ENCODE data around the gene MRPL57.
"Not testable (repeated sequence)": the region's sequence is repeated elsewhere in the genome, so short reads cannot be mapped to it uniquely, and the experiment has no call there.

MRPL57 gene

GRCh38 chr13:21176215-21176981 is at the start of gene MRPL57, which contains the start of gene SKA3:
Gene MRPL57 (plus strand): TSS chr13:21176658. CDS start chr13:21176917, 259 bp downstream.
Gene SKA3 (minus strand): TSS chr13:21176552. CDS start chr13:21176477, 75 bp downstream.
- DNase-seq = peak; percentile 87 to 90

GRCh38 chr13:21130116-21130515 is 46.3 kb upstream of the MRPL57 start:
- no peak for DNase-seq

- no peak for DNase-seq
Measured at GRCh38 chr13:21133077-21133476, 43.4 kb upstream of the MRPL57 start.

- DNase-seq = no peak
Measured at GRCh38 chr13:21134475-21134874, 42.0 kb upstream of the MRPL57 start.

- DNase-seq = not testable (repeated sequence)
Measured at GRCh38 chr13:21135833-21136232, 40.6 kb upstream of the MRPL57 start.

GRCh38 chr13:21137696-21138095 is 38.8 kb upstream of the MRPL57 start:
- no peak for DNase-seq

- DNase-seq = no peak
Measured at GRCh38 chr13:21138561-21138960, 37.9 kb upstream of the MRPL57 start.

GRCh38 chr13:21139374-21139773 is 37.1 kb upstream of the MRPL57 start:
- no peak for DNase-seq

GRCh38 chr13:21142766-21143165 is 33.7 kb upstream of the MRPL57 start:
- DNase-seq = no peak

- DNase-seq = no peak
Measured at GRCh38 chr13:21147827-21148226, 28.6 kb upstream of the MRPL57 start.

- DNase-seq = no peak
Measured at GRCh38 chr13:21148557-21149258, 27.8 kb upstream of the MRPL57 start.

- DNase-seq = no peak
Measured at GRCh38 chr13:21149568-21149967, 26.9 kb upstream of the MRPL57 start.

- no peak for DNase-seq
Measured at GRCh38 chr13:21150013-21150412, 26.4 kb upstream of the MRPL57 start.

GRCh38 chr13:21152251-21152899 is 24.1 kb upstream of the MRPL57 start:
- no peak for DNase-seq

GRCh38 chr13:21164631-21165030 is 11.8 kb upstream of the MRPL57 start:
- DNase-seq = no peak

GRCh38 chr13:21165606-21166005 is 10.9 kb upstream of the MRPL57 start:
- not testable (repeated sequence) for DNase-seq

- no peak for DNase-seq
Measured at GRCh38 chr13:21171420-21171819, 5.0 kb upstream of the MRPL57 start.

GRCh38 chr13:21173767-21174166 is 2.7 kb upstream of the MRPL57 start:
- DNase-seq = not testable (repeated sequence)

GRCh38 chr13:21175656-21176214 is 723 bp upstream of the MRPL57 start:
- DNase-seq = no peak

- DNase-seq = peak; percentile 21 to 35
Measured at GRCh38 chr13:21176982-21177284, 475 bp downstream of the MRPL57 start.

- no peak for DNase-seq
Measured at GRCh38 chr13:21181671-21182070, 5.2 kb downstream of the MRPL57 start.

- DNase-seq = not testable (repeated sequence)
Measured at GRCh38 chr13:21186410-21186809, 10.0 kb downstream of the MRPL57 start.

GRCh38 chr13:21194756-21195155 is 18.3 kb downstream of the MRPL57 start:
- not testable (repeated sequence) for DNase-seq
